VCaP (cell line): ENCODE results near the gene TECR.

Experiments
- H3K27ac ChIP-seq: fragments of 450-650 bp; 2 replicates; pipeline ENCODE4 v1.5.1; 2017
- CTCF ChIP-seq: fragments of 450-650 bp; conservative IDR thresholded peaks from 2 replicates; pipeline ENCODE4 v1.5.1; 2017; ENCODE audit warnings: mild to moderate bottlenecking, moderate library complexity

Gene TECR

GRCh38 chr19:14529254-14530004, at the start of gene TECR:
TECR (plus strand) TSS chr19:14529594; CDS start chr19:14529697, 103 bp downstream.
- TF ChIP-seq CTCF, result no peak
- peak within 1 kb of the TSS; percentile 88 for H3K27ac ChIP-seq

- peak; percentile 81 for TF ChIP-seq CTCF
- H3K27ac ChIP-seq, result no peak overlapping the region
Observed at GRCh38 chr19:14479975-14480699, 49.3 kb upstream of the TECR start.

- no peak for TF ChIP-seq CTCF
- no peak overlapping the region for H3K27ac ChIP-seq
Observed at GRCh38 chr19:14480700-14481079, 48.7 kb upstream of the TECR start.

- H3K27ac ChIP-seq, result no peak overlapping the region
- no peak for TF ChIP-seq CTCF
Observed at GRCh38 chr19:14482172-14482941, 47.0 kb upstream of the TECR start.

- H3K27ac ChIP-seq, result no peak overlapping the region
- TF ChIP-seq CTCF, result no peak
Observed at GRCh38 chr19:14487370-14488125, 41.8 kb upstream of the TECR start.

GRCh38 chr19:14492756-14493337, 36.5 kb upstream of the TECR start:
- H3K27ac ChIP-seq, result no peak overlapping the region
- TF ChIP-seq CTCF, result no peak
